ENCODE measurements around the gene MID1. TPM values are rescaled to one million over a fixed set of nuclear protein-coding genes. Genes with fewer than 3 reads are reported as not detected.

MID1 gene
- total RNA-seq, 1 donor from 2014 or later = 31.2 TPM

- Mint-ChIP-seq H3K4me3 (ENCODE audit: unreplicated experiment) (no peak overlapping the region), H3K4me1 (ENCODE audit: low read depth, unreplicated experiment) (peaks cover 13% of the 10 kb centered on the region), H3K36me3 (ENCODE audit: low read depth, unreplicated experiment) (peaks cover 3% of the 10 kb centered on the region), H3K27me3 (ENCODE audit: low read depth, unreplicated experiment) (peaks cover 2% of the 10 kb centered on the region), H3K9me3 (ENCODE audit: unreplicated experiment) (no peaks in the 10 kb centered on the region), H3K27ac (ENCODE audit: unreplicated experiment) (no peak overlapping the region)
- Histone ChIP-seq H3K9me3 (ENCODE audit: insufficient read depth, low read depth, low read length) (no peaks in the 10 kb centered on the region), H3K4me3 (ENCODE audit: insufficient read depth, low read depth, low read length) (no peak overlapping the region), H3K4me2 (ENCODE audit: low read length) (no peak overlapping the region), H3K36me3 (ENCODE audit: insufficient read depth, low read length) (no peaks in the 10 kb centered on the region), H4K20me1 (ENCODE audit: insufficient read depth, low read length) (no peaks in the 10 kb centered on the region), H3K27ac (ENCODE audit: low read depth, low read length) (no peak overlapping the region), H3K27me3 (ENCODE audit: insufficient read depth, low read length) (no peaks in the 10 kb centered on the region), H3K79me2 (ENCODE audit: insufficient read depth, low read length) (no peaks in the 10 kb centered on the region), H2AFZ (ENCODE audit: low read depth, low read length) (no peak overlapping the region), H3K4me1 (ENCODE audit: insufficient read depth, low read length) (no peaks in the 10 kb centered on the region), H3K9ac (ENCODE audit: low read length) (no peak overlapping the region)
- TF ChIP-seq EZH2 (IDR thresholded peaks at IDR 0.05; ENCODE audit: insufficient read depth, low read length) (no peak), CTCF (IDR thresholded peaks at IDR 0.05; ENCODE audit: insufficient read depth, low read depth, low read length) (no peak)
- FAIRE-seq (peak; percentile 95), DNase-seq (ENCODE audit: low read depth) (no peak)
Measured at GRCh38 chrX:10398215-10398614, 222.2 kb downstream of the MID1 start.

GRCh38 chrX:10397349-10397748 is 223.0 kb downstream of the MID1 start:
- H3K36me3 Mint-ChIP-seq (ENCODE audit: low read depth, unreplicated experiment) = peaks cover 3% of the 10 kb centered on the region
- Histone ChIP-seq H3K79me2 (ENCODE audit: insufficient read depth, low read length) (no peaks in the 10 kb centered on the region), H3K27ac (ENCODE audit: low read depth, low read length) (no peak overlapping the region), H3K4me1 (ENCODE audit: insufficient read depth, low read length) (no peaks in the 10 kb centered on the region), H3K9me3 (ENCODE audit: insufficient read depth, low read depth, low read length) (no peaks in the 10 kb centered on the region), H3K27me3 (ENCODE audit: insufficient read depth, low read length) (no peaks in the 10 kb centered on the region), H3K36me3 (ENCODE audit: insufficient read depth, low read length) (no peaks in the 10 kb centered on the region), H3K9ac (ENCODE audit: low read length) (no peak overlapping the region), H3K4me2 (ENCODE audit: low read length) (no peak overlapping the region), H3K4me3 (ENCODE audit: insufficient read depth, low read depth, low read length) (no peak overlapping the region), H2AFZ (ENCODE audit: low read depth, low read length) (no peak overlapping the region), H4K20me1 (ENCODE audit: insufficient read depth, low read length) (no peaks in the 10 kb centered on the region)
- no peak overlapping the region for H3K4me3 Mint-ChIP-seq (ENCODE audit: unreplicated experiment)
- peaks cover 8% of the 10 kb centered on the region for H3K27me3 Mint-ChIP-seq (ENCODE audit: low read depth, unreplicated experiment)
- no peak for DNase-seq (ENCODE audit: low read depth)
- no peak overlapping the region for H3K27ac Mint-ChIP-seq (ENCODE audit: unreplicated experiment)
- TF ChIP-seq CTCF (IDR thresholded peaks at IDR 0.05; ENCODE audit: insufficient read depth, low read depth, low read length) (no peak), EZH2 (IDR thresholded peaks at IDR 0.05; ENCODE audit: insufficient read depth, low read length) (no peak)
- H3K9me3 Mint-ChIP-seq (ENCODE audit: unreplicated experiment) = no peaks in the 10 kb centered on the region
- peak; percentile 76 for FAIRE-seq
- peaks cover 13% of the 10 kb centered on the region for H3K4me1 Mint-ChIP-seq (ENCODE audit: low read depth, unreplicated experiment)

DNA sequence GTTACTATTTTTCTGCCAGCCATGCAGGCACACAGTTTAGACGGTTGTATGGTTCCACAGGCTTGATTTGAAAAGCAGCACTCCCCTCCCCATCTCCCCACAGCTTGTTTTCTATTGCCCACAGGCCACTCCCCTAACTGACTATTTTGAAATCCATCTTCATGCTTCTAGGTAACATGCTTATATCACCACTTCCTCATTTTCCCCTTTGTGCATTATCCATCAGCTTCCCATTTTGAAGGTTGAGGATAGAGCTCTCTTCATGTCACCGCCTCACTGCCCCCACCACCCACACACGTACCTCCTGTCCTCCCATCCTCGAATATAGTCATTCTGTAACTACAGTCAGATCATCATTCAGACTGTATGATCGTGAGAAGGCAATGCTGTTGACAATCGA is 224.7 kb downstream of the MID1 start:
- Histone ChIP-seq H4K20me1 (ENCODE audit: insufficient read depth, low read length) (no peaks in the 10 kb centered on the region), H3K4me3 (ENCODE audit: insufficient read depth, low read depth, low read length) (no peak overlapping the region), H3K27me3 (ENCODE audit: insufficient read depth, low read length) (no peaks in the 10 kb centered on the region), H3K79me2 (ENCODE audit: insufficient read depth, low read length) (no peaks in the 10 kb centered on the region), H3K36me3 (ENCODE audit: insufficient read depth, low read length) (no peaks in the 10 kb centered on the region), H3K9ac (ENCODE audit: low read length) (no peak overlapping the region), H3K27ac (ENCODE audit: low read depth, low read length) (no peak overlapping the region), H3K4me1 (ENCODE audit: insufficient read depth, low read length) (no peaks in the 10 kb centered on the region), H3K4me2 (ENCODE audit: low read length) (no peak overlapping the region), H2AFZ (ENCODE audit: low read depth, low read length) (no peak overlapping the region), H3K9me3 (ENCODE audit: insufficient read depth, low read depth, low read length) (no peaks in the 10 kb centered on the region)
- FAIRE-seq = peak; percentile 88
- Mint-ChIP-seq H3K4me3 (ENCODE audit: unreplicated experiment) (no peak overlapping the region), H3K4me1 (ENCODE audit: low read depth, unreplicated experiment) (peaks cover 13% of the 10 kb centered on the region), H3K36me3 (ENCODE audit: low read depth, unreplicated experiment) (peaks cover 3% of the 10 kb centered on the region), H3K9me3 (ENCODE audit: unreplicated experiment) (no peaks in the 10 kb centered on the region), H3K27ac (ENCODE audit: unreplicated experiment) (no peak overlapping the region), H3K27me3 (ENCODE audit: low read depth, unreplicated experiment) (peaks cover 10% of the 10 kb centered on the region)
- TF ChIP-seq EZH2 (IDR thresholded peaks at IDR 0.05; ENCODE audit: insufficient read depth, low read length) (no peak), CTCF (IDR thresholded peaks at IDR 0.05; ENCODE audit: insufficient read depth, low read depth, low read length) (no peak)
- DNase-seq (ENCODE audit: low read depth) = no peak

Data from astrocyte (in vitro differentiated cells and primary cell).